Activated T-cell treated with anti-CD3 and anti-CD28 coated beads for 48 hours (primary cell): ENCODE results near the gene BAIAP3.
A peak's percentile ranks its signal among the peaks of the same experiment; 100 is the strongest.
"Not testable (repeated sequence)": the region's sequence is repeated elsewhere in the genome, so short reads cannot be mapped to it uniquely, and the experiment has no call there.

ENCODE experiments used
- DNase-seq: peaks from one replicate; pipeline ENCODE4 v3.0.0-alpha.2; 2020; ENCODE audit warnings: low read depth

The BAIAP3 gene

DNA sequence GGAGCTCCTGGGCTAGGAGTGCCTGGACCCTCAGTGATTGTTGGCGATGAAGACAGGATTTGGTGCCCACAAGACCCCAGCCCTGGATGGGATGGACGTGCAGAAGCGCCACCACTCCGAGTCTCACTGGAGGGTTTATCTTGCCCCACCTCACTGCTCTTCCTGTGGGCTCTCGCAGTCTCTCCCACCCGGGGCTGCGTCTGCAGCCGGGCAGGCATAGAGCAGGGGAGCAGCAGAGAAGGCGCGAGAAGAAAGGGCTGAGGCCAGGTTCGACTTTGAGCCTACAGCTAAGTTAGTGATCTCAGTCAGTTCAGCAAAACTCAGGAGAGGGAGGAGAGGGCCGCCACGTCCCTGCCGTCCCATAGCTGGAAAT, 17.4 kb upstream of the BAIAP3 start:
- no peak for DNase-seq

DNA sequence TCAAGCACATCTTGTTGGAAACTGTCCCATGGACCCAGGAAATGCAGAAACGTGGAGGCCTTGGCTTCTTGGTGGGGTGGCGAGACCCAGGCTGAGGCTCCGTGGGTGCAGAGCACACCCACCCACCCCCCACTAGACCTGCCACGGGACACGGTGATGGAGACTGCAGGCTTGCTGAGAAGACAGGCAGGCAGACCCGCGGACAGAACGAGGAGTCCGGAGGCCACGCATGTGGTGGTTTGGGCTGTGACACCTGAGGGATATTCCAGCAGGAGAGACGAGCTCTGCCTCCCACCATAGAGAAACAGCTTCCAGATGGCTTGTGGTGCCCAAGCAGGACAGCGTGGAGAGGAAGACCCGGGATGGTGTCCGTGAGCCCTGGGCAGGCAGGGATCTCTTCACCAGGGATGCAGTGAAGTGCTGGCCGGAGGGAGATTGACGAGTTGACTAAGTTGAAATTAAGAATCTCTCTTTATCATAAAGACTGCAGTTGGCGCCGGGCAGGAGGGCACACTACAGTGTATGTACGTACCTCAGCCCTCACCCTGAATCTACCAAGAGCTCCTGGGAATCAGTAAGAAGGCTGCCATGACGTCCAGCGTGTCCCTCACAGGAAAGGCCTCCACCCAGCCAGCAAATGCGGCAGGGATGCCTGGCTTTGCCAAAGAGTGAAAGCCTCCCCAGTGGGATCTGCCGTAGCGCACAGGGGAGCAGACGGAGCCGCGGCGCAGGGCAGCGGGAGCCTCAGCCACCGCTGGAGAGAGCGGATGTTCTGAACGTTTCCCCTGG, 15.8 kb upstream of the BAIAP3 start:
- DNase-seq: no peak

DNA sequence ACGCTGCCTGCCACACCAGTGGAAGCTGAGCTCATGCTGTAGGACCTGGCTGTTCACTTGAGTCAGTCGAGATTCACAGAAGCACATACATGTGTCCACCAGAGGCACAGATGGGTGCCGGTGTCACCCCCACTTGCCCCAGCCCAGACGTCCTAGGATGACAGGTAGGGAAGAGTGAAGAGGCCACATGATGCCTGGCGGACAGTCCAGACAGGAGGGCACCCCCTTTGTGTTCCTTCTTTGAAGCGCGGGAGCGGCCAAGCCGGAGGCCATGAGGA, 15.2 kb upstream of the BAIAP3 start:
- no peak for DNase-seq

DNA sequence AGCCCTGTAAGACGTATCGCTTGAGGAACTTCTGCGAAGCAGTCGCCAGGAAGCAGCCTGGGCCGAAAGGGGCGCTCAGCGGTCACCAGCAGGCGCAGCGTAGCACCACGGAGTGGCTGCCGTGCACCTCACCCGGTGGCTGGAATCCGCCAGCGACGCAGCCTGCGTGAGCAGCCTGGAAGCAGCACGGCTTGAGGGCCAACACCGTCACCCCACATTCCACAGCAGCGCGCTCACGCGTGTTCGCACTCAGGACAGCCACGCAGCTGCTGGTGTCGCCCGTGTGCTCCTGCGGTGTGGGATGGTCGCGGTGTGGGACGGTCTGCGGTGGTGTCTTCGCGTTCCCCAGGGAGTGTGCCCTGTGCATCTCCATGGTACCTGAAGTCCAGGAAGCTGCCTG, 14.4 kb upstream of the BAIAP3 start:
- no peak for DNase-seq

DNA sequence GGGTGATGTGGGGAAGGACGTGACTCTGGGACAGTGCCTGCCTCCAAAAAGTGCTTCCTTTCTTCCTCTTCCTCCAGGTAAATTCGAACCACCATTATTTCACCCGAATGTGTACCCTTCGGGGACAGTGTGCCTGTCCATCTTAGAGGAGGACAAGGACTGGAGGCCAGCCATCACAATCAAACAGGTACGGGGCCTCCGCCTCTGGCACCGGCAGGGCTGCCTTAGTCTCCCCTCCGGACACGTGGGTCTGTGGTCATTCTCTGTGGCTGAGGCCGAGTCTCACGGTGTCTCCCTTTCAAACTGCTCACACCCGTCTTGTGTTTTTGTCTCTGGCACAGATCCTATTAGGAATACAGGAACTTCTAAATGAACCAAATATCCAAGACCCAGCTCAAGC, 13.3 kb upstream of the BAIAP3 start:
- DNase-seq: no peak

DNA sequence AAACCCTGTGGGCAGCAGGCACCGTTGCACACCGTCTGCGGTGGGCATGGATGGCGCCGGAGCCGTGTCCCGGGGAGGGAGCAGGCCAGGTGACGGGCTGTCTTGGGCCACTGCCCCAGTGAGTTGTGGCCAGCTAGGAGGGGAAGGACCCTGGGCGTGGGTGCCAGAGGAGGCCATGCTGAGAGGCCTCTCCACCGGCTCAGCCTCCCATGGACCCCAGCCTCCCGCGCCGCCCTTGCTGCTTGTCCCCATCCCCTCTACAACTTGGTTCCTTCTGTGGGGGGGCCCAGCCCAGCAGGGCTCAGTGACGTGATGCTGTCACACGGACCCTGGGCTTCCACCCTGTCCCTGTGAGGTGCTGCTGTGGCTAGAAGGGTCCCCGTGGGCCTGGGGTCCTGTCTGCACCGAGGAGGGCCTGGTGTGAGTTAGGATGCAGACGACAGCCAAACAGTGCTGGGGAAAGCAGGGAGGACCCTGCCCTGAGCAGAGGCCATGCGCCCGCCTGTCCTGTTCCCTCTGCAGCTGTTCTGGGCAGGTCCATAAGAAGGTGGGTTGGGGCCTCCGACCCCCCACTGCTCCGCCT, 12.7 kb upstream of the BAIAP3 start:
- DNase-seq: no peak

DNA sequence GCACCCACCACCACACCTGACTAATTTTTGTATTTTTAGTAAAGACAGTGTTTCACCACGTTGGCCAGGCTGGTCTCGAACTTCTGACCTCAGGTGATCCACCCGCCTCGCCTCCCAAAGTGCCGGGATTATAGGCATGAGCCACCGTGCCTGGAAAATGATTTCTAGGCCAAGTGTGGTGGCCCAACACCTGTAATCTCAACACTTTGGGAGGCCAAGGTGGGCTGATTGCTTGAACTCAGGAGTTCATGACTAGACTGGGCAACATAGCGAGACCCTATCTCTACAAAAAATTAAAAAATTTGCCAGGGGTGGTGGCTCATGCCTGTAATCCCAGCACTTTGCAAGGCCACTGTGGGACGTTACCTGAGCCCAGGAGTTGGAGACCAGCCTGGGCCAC, 11.0 kb upstream of the BAIAP3 start:
- DNase-seq: no peak

DNA sequence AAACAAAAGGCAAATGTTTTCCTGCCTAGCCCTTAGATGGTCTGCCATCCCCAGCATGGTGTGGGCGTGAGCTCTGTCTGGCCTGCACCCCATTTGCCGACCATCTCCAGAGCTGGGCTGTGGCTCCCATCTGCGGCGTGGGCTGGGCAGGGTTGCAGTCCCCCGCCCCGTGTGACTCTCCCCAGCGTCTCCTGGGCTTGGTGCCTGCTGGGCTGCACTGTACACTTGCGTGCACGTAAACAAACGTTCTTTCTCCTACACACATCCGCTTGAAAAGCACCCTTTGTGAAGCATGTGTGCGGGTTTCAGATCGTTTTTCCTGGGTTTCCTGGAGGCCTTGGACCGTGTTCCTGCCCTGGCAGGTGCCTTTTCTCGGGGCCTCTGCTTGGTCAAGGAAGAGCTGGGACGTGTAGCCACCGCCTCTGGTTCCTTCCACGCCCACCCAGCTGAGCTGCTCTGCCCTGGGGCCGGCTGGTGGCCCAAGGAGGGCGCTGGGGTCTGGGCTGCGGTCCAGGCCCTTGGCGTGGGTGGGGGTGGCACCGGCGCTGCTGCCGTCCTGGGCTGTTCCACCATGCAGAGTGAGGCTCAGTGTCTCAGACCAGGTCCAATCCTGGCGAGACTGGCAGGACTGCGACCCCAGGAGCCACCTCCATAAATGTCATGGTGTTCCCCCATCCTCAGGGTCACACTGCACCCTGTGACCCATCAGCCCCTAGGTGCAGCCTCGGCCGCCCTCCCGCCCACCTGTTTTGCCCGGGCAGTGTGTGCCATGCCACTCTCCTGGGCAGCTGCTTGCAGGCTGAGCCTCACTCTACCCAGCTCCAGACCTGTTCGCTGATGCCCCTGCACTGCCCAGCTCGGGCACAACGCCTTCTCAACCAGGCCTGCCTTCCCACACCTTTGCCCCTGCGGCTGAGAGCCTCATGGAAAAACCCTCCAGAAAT, 9.9 kb upstream of the BAIAP3 start:
- no peak for DNase-seq

DNA sequence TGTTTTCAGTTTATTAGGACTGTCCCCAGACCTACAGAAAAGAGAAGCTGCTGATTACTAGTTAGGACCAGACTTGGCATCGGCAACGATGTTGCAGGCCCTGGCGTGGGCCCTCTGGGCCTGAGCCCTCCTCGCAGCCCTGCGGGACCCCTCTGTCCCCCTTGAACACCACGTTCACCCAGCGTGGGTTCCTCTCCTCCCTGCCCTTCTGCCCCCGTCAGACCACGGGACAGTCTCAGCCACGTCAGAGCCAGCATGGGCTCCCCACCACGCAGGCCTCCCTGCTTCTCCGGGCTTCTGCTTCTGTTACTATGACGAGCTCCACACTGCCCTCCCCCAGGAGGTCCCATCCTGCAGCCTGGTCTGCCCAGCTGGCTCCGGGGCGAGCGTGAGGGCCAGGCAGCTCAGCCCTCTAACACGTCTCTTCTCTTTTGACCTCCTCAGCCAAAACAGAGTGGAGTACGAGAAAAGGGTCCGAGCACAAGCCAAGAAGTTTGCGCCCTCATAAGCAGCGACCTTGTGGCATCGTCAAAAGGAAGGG, 9.1 kb upstream of the BAIAP3 start:
- no peak for DNase-seq

DNA sequence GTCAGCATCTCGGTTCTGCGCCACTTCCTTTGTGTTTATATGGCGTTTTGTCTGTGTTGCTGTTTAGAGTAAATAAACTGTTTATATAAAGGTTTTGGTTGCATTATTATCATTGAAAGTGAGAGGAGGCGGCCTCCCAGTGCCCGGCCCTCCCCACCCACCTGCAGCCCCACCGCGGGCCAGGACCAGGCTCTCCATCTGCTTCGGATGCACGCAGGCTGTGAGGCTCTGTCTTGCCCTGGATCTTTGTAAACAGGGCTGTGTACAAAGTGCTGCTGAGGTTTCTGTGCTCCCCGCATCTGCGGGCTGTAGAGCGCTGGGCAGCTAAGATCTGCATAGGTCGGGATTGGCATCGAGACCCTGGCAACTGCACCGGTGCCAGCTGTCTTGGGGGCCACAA, 8.2 kb upstream of the BAIAP3 start:
- no peak for DNase-seq

DNA sequence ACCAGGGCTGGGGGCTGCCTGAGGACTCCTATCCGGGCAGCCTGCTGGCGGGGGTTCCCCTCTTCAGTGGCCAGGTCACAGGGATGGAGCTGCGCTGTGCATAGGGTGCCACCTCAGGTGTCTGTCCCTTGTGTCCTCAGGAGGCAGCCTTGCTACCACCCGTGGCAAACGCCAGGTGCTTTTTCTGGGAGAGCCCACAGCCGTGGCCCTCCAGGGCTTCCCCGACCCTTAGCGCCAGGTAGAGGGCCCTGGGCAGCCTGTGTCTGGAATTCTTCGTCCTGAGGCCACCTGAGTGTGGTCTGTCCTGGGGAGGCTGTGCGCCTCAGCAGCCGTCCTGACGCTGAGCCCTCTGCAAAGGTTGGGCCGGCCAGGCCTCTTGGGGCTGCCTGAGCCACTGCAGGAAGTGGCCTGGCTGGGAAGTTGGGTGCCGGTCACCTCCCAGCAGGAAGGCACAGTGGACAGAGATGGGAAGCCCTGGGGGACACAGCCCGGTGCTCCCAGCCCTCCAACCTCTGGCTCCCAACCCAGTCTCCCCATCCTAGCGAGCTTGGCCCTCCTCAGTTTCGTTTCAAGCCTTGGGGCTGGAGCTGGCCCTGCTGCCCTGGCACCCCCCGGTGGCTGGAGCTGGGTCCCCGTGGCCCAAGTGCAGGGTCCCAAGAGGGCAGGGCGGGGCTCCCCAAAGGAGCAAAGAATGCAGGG, 7.6 kb upstream of the BAIAP3 start:
- DNase-seq: no peak

DNA sequence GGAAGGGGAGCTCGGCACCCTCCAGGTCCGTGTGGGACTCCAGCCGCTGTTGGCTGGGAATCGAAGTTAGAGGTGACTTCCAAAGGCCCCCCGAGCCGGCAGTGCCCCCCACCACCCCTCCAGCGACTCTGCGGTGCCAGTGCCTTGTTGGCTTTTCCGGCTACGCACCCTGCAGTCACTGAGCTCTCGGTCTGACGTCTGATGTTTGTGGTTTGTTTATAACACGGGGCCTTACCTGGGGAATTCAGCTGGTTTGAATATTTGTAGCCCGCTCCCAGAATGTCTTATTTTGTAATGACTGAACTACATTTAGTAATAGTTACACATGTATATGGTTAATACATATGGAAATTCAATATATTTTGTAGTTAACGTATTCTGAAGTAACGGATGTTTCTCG, 7.1 kb upstream of the BAIAP3 start:
- DNase-seq: no peak

DNA sequence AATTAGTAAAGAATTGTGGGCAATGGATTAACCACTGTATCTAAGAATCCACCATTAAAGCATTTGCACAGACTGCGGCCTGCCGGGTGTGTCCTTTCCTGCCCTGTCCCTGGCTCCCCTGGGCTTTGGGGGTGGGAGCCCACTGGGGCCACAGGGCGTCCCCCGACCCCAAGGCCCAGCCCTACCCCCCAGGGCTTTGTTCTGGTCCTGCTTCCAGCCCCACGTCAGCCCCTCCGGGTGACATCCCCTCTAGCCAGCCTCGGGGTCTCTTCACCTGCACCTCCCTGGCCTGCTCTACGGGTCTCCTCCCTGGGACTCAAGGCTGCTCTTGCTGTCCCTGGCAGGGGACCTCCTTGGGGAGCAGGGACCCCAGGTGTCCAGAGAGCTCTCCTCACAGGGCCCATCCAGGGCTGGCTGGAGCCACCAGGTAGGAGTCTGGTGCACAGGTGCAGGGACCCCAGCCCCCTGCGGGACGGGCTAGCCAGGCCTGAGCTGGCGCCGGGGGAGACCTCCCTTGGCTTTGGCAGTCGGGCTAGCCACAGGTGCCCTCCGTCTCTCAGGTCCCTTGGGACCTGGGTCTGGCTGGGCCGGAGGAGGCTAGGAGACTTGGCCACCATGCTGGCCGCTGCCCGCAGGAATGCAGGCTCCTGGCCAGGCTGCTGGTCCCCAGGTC, 6.4 kb upstream of the BAIAP3 start:
- no peak for DNase-seq

DNA sequence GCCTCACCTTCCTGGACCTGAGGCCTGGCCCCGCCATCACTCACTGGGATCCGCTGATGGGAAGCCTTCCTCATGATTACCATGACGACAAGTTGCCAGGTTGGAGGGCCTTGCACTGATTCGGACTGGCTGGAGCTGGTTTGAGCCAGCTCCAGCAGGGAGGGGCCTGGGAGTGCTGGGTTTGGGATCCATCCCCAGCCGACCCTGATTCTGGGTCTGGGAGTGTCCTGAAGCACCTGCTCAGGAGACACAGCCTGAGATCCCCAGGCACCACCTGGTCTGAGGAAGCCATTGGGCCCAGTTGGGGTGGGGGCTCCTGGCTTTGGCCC, 5.9 kb upstream of the BAIAP3 start:
- no peak for DNase-seq

DNA sequence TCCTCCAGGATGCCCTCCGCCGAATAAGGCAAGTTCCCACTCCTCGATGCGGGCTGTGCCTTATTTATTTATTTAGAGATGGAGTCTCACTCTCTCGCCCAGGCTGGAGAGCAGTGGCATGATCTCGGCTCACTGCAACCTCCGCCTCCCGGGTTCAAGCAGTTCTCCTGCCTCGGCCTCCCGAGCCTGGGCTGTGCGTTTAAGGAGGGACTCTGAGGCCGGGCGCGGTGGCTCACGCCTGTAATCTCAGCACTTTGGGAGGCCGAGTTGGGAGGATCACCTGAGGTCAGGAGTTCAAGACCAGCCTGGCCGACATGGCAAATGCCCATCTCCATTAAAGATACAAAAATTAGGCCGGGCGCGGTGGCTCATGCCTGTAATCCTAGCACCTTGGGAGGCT, 5.3 kb upstream of the BAIAP3 start:
- not testable (repeated sequence) for DNase-seq

DNA sequence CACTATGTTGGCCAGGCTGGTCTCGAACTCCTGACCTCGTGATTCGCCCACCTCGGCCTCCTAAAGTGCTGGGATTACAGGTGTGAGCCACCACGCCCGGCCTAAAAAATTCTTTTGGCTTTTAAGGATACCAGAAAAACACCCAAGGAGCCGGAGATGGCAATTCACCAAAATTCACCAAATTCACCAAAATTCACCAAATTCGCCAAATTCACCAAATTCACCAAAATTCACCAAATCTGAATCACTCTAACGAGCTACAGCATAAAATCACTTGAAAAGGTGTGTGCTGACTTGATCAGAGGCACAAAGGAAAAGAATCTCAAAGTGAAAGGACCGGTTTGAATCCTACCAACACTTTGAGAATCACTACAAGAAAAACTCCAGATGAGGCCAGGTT, 4.5 kb upstream of the BAIAP3 start:
- not testable (repeated sequence) for DNase-seq

DNA sequence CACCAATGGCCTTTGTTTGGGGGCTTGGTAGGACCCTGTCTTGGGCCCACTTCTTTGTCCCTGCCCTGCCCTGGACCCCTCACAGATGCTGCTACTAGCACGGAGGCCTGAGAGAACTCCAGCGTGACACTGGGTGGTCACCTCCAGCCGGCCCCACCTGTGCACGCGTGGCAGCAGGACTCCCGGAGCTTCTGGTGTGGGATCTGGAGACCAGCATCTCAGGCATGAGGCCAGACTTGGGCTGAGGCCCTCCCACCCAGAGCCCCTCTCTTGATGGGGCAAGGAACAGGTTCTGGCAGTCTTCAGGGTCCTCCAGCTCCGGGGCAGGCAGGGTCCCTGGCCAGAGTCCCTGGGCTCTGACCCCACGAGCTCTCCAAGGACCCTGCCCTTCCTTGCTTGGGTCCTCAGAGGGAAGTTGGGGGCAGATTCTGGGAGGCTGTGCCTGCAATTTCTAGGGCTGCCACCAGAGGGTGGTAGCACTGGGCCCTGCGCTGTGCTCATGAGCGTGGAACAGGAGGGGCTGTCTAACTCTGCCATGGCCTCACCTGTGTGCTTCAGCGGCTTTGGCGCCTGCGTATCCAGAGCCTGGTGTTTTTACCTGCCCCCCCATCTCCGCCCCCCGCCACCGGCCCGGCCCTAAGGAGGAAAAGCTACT, 3.1 kb upstream of the BAIAP3 start:
- peak; percentile 30 for DNase-seq

DNA sequence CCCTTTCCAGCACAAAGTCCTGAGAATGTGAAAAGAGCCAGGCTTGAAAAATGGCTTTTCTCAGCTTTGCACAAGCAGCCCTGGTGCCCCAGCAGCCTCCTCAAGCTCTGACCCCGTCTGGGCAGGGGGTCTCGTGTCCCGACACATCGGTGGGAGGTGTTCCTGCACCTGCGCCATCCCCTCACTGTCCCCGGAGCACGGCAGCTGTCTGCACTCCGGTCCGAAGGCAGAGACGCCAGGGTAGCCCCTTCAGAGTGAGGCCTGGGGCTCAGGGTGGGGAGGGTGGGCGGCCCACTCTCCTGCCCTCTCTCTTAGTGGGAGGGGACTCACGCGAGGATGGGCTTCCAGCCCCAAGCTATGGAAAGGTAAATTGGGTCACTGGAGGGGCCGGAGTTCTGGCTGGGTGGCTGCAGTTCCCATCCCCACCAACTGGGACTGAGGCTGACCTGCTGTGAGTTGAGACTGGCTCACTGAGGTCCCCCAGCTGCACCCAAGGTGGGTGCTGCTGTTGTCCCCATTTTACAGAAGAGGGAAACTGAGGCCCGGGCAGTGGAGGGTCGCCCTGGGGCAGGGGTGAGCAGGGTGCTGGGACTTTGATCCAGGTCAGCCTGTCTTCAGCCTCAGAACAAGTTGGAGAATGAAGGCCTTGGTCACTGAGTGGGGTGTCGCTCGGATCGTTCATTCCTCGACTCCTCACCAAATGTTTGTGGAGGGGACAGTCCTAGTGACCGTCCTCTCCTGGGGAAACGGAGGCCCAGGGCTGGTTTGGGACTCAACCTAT, 2.3 kb upstream of the BAIAP3 start:
- DNase-seq: no peak

DNA sequence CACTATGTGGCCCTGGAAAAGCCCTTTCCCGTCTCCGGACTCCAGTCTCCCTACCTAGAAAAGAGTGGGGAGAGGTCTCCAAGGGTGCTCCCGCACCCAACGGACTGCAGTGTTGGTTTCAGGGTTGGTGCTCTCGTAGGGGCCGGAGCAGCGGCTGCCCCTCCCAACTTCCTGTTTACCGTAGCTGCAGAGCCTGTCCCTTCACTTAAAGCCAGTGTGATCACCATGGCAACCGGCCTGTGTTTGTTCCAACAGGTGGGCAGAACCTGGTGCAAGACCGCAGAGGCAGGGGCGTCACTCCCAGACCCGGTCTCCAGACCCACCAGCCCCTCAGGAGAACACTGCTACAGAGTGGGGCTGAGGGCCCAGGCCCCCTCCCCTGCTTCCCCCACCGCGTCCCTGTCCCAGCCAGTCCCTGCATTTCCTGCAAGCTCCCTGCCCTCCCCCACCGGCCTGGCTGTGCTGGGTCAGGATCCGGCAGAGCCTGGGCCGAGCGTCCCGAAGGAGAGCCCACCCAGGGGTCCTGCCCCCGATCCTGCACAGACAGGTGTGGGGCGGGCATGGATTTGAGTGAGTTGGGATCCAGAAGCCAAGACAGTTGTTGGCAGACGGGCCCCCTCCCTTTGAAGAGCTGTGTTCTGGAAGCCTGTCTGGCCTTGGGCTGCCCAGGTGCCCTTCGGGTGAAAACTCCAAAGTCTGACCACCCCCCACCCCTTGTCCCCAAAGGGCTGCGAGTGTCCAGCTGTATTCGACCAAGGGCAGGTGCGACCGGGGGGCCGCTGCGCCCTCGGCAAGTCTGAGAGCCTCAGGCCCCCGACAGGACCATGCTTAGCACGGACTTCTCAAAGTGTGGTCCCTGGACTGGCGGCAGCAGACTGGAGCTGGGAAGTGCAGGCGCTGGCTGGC, 1.5 kb upstream of the BAIAP3 start:
- no peak for DNase-seq
